Endothelial cell of umbilical vein (primary cell): ENCODE data around the gene ZNG1B.
"Not testable (repeated sequence)": the region's sequence is repeated elsewhere in the genome, so short reads cannot be mapped to it uniquely, and the experiment has no call there.

ENCODE experiments used
- POLR2A ChIP-seq: IDR thresholded peaks from 2 replicates; pipeline ENCODE4 v1.6.1; 2012; ENCODE audit warnings: low read depth, mild to moderate bottlenecking, control low read depth, low read length
- TF ChIP-seq, protein P1 (sequence below), 2 donors: IDR thresholded peaks; 1 replicate in 1 of 2; 2 replicates in 1 of 2; pipeline ENCODE4 v1.5.1; 2011; ENCODE audit warnings: low read length in 2 of 2, mild to moderate bottlenecking in 2 of 2, moderate library complexity in 2 of 2, control low read depth in 1 of 2, inconsistent platforms in 1 of 2, low read depth in 1 of 2; ENCODE audit not compliant: insufficient read depth in 1 of 2; ENCODE audit errors: extremely low read depth in 1 of 2

DNA sequence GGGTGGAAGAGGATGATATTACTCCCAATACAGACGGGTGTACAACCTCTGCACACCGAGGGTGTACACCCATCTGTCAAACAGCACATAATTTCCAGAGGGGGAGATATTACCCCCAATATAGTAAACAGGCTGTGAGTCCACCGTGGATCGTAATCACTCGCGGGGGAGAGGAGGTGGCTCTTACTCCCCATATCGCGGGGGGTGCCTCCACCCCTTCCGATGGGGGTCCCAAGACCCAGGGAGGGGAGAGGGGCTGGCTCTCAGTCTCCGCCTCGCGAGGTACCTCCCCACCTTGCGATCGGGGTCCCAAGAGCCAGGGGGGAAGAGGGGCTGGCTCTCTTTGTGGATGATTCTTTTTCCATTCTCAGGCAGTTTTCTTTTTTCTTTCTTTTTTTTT is 74.4 kb downstream of the ZNG1B start:
- TF ChIP-seq, protein P1, sequence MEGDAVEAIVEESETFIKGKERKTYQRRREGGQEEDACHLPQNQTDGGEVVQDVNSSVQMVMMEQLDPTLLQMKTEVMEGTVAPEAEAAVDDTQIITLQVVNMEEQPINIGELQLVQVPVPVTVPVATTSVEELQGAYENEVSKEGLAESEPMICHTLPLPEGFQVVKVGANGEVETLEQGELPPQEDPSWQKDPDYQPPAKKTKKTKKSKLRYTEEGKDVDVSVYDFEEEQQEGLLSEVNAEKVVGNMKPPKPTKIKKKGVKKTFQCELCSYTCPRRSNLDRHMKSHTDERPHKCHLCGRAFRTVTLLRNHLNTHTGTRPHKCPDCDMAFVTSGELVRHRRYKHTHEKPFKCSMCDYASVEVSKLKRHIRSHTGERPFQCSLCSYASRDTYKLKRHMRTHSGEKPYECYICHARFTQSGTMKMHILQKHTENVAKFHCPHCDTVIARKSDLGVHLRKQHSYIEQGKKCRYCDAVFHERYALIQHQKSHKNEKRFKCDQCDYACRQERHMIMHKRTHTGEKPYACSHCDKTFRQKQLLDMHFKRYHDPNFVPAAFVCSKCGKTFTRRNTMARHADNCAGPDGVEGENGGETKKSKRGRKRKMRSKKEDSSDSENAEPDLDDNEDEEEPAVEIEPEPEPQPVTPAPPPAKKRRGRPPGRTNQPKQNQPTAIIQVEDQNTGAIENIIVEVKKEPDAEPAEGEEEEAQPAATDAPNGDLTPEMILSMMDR (IDR thresholded peaks at IDR 0.05; ENCODE audit: extremely low read depth in 1 of 2, insufficient read depth in 1 of 2, low read depth in 1 of 2, low read length in 2 of 2): not testable (repeated sequence)
- not testable (repeated sequence) for TF ChIP-seq POLR2A
